NCI-H2196 (cell line): ENCODE measurements around the gene APOB.
"Not testable (repeated sequence)": the region's sequence is repeated elsewhere in the genome, so short reads cannot be mapped to it uniquely, and the experiment has no call there.

Experiments used
- DNase-seq: peaks from one replicate; lab custom pipeline; 2025; ENCODE audit not compliant: unreplicated experiment; lab: John Stamatoyannopoulos, UW

Gene APOB

DNA sequence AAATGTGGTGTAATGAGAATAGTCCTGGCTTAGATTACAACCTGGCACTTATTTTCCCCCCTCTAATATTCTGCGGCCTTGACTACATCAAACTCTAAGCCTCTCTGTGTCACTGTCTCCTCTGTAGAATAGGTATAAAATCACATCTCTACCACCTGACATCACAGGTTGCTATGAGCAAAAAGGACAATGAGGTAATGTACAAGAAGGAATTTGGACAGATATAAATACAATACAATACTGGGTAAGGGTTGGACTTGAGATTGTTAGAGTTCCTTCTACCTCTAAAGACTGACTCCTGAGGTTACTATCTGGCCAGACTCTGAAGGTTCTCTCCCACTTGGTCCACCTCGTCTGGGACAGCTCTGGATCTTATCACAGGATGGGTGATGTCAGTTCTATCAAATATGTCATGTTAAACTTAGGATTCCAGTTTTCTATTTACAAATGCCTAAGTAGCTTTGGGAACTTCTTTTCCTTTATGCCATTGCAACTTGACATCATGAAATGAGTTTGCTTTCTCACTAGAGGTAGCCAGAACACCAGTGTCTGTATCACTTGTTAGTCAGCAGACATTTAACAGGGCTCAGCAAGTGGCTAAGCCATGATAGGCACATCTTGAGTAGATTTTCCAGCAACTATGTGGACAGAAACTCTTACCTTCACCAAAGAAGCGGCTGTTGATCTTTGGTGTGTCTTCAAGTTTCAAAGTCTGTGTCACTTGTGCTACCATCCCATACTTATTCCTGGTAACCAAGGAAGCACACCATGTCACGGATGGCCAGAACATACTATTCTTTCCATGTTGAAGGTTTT is 9.5 kb downstream of the APOB start:
- no peak for DNase-seq

DNA sequence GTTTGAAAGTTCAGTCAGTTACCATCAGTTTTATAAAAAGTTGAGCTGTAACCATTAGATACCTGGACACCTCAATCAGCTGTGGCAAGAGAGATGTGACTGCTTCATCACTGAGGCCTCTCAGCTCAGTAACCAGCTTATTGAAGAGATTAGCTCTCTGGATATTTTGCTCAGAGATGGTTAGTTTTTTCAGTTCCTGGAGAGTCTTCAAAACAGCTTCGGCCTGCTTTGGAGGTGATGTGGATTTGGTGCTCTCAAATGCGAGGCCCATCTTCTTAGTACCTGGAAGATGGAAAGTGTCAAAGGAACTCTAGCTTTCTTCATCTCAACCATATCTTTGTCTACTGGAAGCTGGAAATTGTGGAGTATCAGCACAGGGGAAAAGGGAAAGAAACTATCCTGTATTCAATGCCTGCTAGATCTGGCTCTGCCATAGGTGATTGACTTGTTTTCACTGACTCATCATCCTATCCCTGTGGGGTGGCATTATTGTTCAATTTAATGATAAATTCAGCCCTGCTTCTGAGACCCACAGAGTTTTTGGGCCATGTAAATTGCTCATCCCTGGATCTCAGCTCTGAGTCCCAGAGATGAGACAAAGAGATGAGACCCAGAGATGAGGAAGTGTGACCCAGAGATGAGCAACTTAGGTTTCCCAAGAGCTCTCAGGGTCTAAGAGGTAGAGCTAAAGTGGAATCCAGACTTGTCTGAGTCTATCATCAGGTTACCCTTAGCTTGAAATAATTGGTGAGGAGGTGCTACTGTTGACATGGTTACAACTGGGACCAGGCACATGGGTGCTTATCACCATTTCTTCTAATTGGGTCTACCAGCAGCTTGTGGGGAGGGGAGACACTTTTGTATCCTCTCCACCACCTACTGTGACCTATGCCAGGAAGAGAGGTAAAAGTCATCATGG is 10.4 kb downstream of the APOB start:
- DNase-seq: no peak

DNA sequence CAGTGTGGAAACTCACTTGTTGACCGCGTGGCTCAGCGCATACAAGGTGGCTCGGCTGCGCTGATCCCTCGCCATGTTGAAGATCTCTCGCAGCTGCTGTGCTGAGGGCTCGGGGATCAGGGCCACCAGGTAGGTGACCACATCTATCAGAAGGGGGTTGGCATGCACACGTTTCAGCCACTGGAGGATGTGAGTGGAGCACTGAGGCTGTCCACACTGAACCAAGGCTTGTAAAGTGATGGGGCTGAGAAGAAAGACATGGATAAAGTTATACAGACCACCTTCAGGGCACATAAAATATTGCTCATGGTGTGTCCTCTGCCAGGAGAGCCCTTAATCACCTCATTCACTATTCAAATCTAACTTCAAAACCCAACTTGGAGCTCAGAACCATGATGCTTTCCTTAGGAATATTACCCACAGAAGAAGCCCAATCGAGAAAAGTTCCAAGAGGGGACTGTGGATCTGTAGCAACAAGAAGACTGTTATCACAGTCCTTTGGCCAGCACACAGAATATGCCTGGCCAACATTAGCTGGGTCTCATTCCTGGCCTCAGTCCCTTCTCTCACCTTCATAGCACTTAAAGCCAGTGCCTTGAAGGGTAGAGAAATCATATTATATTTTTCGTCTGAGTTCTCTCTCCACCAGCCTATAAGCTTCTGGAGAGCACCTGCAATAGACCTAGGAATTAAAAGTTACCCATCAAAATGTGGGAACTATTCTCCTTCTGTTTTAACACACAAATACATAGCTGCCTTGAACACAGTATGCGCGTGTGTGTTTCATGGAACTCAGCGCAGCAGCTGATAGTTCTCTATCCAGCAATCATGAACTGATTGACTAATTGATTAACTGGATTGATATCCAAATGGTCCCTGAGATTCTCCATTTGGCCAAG is 11.3 kb downstream of the APOB start:
- DNase-seq: no peak

DNA sequence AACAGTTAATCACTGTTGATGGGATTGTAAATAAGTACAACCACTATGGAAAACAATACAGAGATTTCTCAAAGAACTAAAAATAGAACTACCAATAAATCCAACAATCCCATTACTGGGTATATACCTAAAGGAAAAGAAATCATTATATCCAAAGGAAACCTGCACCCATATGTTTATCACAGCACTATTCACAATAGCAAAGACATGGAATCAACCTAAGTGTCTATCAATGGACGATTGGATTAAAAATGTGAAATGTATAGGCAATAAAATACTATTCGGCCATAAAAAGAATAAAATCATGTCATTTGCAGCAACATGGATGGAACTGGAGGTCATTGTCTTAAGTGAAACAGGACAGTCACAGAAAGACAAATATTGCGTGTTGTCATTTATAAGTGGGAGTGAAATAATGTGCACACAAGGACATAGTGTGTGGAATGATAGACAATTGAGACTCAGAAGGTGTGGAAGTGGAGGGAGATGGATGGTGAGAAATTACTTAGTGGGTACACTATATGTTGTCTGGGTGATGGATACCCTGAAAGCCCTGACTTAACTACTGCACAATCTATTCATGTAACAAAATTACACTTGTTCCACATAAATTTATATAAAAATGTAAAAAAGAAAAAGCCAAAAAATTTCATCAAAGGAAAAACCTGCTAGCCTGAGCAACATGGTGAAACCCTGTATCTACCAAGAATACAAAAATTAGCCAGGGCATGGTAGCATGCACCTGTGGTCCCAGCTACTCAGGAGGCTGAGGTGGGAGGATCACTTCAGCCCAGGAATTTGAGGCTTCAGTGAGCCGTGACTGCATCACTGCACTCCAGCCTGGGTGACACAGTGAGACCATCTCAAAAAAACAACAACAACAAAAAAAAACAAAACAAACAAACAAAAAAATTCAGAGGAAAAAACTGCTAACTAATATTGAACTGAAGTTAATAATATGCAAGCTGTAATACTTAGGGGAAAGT is 12.6 kb downstream of the APOB start:
- DNase-seq: no peak

DNA sequence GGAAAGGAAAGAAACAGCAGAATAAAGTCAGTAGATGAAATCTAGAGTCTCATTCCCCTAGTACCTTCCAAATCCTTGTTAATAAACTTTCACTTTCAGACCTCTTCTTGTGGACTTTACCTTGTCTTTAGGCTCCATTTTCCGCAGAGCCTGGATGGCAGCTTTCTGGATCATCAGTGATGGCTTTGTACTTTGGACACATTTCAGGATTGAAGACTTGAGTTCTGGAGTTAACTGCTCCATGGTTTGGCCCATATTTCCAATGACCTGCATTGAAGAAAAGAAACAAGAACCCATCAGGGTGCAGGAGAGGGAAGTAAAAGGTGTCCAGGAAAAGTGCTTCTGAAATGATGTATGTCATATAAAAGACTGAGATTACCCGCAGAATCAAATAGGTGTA is 14.4 kb downstream of the APOB start:
- no peak for DNase-seq

DNA sequence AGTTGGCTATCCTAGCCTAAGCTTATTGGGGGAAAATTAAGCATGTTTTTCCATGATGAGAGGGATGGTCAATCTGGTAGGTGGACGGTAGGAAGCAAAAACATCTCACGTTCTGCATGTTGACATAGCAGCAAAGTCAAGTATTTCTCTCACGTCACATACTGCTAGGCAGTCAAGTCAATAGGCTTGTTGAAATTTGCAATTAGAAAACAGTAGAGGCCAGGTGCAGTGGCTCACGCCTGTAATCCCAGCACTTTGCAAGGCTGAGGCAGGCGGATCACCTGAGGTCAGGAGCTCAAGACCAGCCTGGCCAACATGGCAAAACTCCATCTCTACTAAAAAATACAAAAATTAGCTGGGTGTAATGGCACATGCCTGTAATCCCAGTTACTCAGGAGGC is 14.9 kb downstream of the APOB start:
- not testable (repeated sequence) for DNase-seq

DNA sequence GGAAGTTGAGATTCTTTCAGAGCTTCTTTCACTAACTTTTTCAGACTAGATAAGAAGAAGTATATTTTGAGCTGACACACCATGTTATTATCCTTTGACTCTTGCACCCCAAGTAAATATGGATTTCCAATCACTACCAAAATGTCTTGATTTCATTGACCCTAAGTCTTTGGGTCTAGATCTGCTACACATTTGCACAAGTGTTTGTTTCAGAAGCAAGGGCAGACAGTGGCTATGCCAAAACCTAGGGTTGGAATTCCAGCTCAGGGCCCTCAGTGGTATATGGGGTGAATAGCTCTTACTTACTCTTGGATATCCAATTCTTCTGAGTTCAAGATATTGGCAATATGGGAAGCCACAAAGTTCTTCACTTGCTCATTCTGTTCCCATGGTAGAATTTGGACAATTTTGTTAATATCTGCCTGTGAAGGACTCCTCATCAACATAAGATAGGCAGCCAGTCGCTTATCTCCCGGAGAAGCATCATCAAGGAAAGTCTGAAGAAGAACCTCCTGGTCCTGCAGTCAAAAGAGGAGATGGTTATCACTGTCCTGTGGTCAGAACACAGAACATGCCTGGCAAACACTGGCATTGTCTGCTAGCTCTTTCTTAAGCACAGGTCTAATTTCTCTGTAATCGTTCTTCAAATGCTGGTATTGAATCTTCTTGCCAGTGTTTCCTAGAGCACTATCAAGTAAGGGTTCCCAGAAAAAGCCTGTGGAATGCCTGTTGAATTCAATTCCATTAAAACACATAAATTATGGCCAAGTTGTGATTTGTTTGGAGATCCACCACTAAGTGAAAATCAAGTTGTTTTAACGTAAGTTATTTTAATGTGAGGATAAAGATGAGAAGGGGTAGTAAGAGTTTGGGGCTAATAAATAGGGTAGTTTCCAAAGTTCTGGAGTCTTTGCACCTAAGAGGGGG is 15.6 kb downstream of the APOB start:
- DNase-seq: no peak

DNA sequence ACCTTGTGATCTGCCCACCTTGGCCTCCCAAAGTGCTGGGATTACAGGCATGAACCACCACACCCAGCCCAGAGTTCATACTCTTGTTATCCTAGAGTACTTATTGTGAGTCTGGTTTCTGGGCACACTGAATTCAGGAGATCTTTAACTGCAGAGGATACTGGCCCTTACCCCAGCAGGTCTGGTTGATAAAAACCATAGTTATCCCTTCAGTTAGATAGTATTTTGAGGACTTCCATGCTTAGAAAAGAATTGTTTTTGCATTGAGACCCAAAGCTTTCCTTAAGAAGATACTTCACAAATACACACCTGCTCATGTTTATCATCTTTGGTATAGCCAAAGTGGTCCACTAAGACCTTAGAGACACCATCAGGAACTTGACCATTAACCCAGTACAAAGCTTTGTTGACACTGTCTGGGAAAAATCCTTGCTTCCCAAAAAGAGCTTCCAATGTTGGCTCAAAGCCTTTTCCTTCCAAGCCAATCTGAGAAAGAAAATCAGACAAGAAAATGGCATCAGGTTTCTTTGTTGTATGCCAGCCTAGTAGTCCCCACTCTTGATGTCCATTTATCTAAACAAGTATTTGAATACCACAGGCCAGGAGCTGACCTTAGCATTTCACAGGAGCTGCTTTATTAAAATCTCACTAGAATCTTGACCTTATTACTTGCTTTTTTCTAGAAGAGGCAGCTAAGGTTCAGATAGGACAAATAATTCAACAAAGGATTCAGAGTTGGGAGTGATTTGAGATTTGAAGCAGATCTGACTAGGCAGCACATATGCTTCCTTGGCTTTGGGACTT is 17.2 kb downstream of the APOB start:
- no peak for DNase-seq

DNA sequence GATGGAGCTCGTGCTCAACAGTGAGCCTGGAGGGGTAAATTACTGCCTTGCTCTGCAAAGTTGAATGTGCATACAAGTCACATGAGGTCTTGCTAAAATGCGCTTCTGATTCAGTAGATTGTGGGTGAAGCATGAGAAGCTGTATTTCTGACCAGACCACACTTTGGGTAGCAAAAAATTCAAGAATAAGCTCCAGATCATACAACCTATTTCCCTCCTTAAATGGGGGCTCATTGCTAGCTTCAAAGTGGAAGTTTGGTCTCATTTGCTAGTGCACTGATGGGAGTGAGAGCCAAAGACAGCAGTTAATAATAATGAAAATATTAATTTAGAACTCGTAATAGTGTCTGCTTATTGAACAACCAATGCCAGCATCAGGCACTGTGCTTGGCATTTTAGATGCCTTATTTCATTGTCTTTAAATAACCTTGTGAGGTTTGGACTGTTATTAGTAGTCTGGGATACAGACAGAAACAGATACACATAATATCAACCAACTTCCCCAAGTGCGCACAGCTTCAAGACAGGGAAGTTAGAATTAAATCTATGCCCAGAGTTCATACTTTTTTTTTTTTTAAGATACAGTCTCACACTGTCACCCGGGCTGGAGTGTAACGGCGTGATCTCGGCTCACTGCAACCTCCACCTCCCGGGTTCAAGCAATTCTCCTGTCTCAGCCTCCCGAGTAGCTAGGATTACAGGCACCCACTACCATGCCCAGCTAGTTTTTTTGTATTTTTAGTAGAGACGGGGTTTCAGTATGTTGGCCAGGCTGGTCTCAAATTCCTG is 18.0 kb downstream of the APOB start:
- no peak for DNase-seq

DNA sequence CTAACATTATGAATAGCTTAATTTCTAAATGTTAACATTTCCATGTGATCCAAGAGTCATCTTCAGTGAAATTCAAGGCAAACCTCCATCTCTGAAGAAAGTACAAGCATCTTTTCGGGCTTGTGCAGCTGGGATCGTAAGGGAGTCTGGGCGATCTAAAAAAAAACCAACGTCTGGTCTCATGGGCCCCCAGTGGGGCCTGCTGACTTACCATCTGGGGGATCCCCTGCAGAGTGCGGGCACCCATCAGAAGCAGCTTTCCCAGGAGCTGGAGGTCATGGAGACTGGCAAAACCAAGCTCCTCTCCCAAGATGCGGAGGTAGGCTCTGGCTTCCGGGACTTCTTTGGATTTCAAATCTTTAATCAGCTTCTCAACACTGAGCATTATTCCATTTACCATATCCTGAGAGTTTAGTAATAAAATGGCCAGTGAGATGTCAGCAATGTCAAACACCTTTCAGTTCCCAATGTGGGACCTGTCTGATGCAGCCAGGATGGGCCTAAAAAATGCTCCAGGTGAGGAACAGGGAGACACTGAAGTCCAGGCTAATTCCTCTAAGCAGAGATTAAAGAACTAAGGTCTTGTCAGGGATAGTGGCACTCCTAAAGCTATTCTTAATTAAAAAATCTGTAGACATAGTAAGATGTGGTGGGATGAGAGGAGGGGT is 19.0 kb downstream of the APOB start:
- DNase-seq: no peak

DNA sequence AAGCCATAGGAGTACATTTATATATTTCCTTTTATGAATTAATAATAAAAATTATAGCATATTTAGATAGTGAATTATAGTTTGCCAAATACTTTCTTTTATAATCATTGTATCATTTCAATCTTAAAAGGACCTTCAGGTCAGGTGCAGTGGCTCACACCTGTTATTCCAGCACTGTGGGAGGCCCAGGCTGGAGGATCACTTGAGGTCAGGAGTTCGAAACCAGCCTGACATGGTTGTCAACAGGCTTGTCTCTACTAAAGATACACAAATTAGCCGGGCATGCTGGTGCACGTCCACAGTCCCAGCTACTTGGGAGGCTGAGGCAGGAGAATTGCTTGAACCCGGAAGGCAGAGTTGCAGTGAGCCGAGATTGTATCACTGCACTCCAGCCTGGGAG is 19.7 kb downstream of the APOB start:
- no peak for DNase-seq

DNA sequence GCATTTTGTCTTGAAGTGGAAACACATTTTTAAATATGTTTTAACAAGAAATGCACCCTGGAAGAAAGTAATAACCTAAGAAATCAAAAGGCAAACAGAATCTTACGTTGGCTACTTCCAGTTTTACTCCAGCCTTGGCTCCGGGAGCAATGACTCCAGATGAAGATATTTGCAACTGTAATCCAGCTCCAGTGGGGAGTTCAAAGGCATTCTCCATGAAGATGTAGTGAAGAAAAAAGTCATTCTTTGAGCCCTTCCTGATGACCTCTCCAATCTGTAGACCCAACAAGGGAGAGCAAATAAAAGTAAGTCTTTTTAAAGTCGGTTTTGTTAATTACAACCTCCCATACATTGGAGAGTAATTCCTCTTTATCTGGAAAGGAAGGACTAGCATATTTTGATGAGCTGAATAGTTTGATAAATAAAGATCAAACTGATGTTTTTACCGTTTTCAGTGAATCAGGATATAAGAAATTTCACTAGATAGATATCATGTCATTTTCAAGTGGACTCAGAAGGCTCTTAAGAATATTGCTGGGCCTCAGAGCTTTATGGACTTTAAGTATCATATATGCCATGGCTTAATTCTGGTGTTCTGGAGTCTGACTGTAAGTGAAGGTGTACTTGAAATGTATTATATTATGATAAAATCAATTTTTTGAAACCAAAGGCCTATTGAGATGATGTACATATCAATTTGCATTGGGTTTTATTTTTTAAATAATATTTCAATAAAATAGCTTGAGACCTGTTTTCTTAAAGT is 20.3 kb downstream of the APOB start:
- DNase-seq: no peak

DNA sequence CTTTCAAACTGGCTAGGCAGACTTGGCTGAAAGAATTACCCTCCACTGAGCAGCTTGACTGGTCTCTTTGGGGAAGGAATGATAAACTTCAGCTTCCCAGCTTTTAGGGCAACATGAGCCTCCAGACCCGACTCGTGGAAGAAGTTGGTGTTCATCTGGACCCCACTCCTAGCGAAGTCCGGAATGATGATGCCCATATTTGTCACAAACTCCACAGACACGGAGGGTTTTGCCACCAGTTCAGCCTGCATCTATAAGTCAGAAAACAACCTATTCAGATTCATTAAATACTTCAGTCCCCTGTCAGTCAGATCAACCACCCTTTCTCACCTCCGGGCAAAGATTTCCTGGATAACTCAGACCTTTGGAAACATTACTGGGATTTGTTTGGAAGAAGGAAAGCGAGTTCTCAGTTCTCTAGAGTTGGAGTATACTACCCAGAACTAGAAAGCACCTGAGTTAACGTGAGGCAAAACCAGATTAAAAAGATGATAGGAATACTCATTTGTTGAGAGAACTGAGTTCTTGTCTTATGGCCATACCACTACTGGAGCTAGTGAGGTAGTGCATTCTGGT is 21.0 kb downstream of the APOB start:
- DNase-seq: no peak

DNA sequence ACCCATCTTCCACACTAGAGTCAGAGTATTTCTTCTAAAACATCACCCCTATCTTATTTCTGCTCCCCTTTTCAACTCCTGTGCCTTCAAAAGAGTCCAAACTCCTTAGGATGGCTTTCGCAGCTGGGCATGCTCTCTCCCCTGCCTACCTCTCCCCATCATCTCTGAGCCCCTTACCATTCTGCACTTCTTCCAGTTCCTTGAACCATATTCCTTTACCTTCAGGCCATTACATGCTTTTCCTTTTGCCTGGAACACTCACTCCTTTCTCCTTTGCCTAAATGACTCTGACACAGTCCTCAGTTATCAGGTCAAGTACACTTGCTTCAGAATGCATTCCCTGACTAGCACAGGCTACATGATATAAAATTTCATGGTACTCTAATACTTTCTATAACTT is 22.4 kb downstream of the APOB start:
- no peak for DNase-seq

DNA sequence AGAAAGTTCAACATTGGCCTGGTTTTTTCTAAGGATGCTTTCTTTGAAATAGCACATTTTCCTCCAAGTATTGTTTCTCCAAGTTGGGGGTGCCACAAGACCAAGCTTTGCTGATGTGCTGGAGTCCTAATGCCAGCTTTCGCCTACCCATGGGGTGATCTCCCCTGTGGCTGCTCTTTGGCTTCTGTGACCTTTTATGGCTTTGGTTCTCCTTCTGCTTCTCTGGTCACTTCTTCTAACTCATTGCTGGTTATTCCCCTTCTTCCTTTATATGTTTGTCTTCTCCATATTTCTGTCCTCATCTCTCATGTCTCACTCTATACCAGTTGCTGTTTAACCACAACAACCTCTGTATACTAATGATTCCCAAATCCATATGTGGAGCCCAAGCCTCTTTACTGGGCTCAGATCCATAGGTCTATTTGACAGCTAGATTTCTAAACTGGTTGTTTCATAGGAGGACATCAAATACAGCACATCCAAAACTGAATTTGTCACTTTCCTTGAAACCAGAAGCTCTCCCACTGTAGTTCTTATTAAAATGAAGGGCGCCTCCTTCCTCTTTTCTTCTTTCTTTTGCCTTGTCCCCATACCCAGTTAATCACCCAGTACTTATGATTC is 23.1 kb downstream of the APOB start:
- DNase-seq: no peak
